AG09319 (cell line): ENCODE results near the gene CEP192.

Experiments
- DNase-seq: peaks from one replicate; pipeline ENCODE4 v3.0.0-alpha.2; 2010; ENCODE audit warnings: low read depth; ENCODE audit errors: extremely low read depth
- TF ChIP-seq, protein P1 (sequence below): IDR thresholded peaks from 2 replicates; pipeline ENCODE4 v1.5.1; 2011; ENCODE audit warnings: low read depth, mild to moderate bottlenecking, inconsistent platforms, low read length, moderate library complexity

Gene CEP192

GRCh38 chr18:13136056-13136903 is 145.1 kb downstream of the CEP192 start:
- TF ChIP-seq, protein P1, sequence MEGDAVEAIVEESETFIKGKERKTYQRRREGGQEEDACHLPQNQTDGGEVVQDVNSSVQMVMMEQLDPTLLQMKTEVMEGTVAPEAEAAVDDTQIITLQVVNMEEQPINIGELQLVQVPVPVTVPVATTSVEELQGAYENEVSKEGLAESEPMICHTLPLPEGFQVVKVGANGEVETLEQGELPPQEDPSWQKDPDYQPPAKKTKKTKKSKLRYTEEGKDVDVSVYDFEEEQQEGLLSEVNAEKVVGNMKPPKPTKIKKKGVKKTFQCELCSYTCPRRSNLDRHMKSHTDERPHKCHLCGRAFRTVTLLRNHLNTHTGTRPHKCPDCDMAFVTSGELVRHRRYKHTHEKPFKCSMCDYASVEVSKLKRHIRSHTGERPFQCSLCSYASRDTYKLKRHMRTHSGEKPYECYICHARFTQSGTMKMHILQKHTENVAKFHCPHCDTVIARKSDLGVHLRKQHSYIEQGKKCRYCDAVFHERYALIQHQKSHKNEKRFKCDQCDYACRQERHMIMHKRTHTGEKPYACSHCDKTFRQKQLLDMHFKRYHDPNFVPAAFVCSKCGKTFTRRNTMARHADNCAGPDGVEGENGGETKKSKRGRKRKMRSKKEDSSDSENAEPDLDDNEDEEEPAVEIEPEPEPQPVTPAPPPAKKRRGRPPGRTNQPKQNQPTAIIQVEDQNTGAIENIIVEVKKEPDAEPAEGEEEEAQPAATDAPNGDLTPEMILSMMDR, result no peak

GRCh38 chr18:13136904-13137669 is 145.9 kb downstream of the CEP192 start:
- TF ChIP-seq, protein P1, result no peak
- DNase-seq, result no peak

More at GRCh38 chr18:13136056-13136903, 145.1 kb downstream of the CEP192 start:
- no peak for DNase-seq

GRCh38 chr18:13137670-13138419 is 146.7 kb downstream of the CEP192 start:
- TF ChIP-seq, protein P1, result no peak
- no peak for DNase-seq

DNA sequence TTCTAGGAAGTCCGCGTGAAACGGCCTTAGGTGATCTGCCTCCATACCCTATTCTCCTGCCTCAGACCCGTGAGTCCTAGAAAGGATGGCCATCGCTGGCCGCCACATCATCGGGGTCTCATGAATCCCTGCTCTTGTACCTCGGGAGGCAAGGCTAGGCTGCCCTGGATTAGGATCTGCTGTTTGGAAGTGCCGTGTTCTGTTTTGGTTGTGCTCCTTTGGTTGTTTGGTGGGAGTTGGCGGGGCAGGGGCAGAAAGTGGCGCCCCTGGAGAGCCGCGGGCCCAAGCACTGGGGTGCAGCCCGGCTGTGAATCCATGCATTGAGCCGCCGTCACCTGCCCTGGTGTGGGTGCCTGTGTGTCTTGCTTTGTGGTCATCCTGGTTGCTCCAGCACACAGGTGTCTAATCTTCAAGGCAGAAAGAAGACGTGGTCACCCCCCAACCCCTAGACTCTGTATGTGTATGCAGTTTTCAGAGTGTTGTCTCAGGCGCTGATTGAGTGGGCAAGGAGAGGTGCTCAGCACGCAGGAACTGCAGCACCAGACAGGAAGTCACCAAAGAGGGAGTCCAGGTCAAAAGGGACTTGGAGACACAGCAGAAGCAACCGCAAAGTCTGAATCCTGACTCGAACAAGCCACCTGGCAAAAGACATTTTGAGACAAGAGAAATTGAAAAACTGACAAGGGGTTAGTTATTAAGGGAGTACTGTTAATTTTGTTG is 147.4 kb downstream of the CEP192 start:
- TF ChIP-seq, protein P1, result no peak

DNA sequence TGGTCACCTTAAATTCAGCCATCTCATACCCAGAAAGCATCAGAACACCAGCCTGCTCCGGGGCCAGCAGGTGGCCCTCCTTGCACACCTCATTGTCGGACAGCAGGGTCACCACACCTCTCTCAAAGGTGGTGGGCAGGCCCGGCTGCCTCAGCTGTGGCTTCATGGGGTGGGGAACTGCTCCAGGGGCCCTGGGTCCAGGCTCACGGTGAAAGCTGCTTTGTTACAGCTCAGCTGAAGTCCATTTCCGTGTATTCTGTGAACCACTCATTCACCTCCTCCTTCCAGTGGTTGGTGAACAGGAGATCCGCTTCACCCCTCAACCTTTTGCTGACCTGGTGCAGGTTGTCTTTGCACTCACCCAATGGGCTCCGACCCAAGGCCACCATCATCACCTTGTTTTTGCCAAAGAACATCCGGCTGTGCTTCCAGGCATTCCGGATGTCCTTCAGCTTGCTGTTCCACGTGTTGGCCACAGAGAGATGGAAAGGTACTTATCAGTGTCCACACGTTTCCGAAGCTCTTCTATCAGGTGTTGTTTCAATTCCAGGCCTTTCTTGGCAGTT is 148.8 kb downstream of the CEP192 start:
- no peak for DNase-seq
- TF ChIP-seq, protein P1, result no peak

More for the DNA sequence above, 147.4 kb downstream of the CEP192 start:
- DNase-seq, result no peak

GRCh38 chr18:13141209-13141608 is 150.0 kb downstream of the CEP192 start:
- TF ChIP-seq, protein P1, result no peak
- DNase-seq, result no peak
